GM18526 (cell line): ENCODE measurements around the gene HCAR2.
A peak's percentile ranks its signal among the peaks of the same experiment; 100 is the strongest.
"Not testable (repeated sequence)": the region's sequence is repeated elsewhere in the genome, so short reads cannot be mapped to it uniquely, and the experiment has no call there.

Experiments used
- POLR2A ChIP-seq: IDR thresholded peaks from 3 replicates; pipeline ENCODE4 v1.6.1; 2011; ENCODE audit not compliant: insufficient read length; ENCODE audit errors: extremely low read depth

Gene HCAR2

DNA sequence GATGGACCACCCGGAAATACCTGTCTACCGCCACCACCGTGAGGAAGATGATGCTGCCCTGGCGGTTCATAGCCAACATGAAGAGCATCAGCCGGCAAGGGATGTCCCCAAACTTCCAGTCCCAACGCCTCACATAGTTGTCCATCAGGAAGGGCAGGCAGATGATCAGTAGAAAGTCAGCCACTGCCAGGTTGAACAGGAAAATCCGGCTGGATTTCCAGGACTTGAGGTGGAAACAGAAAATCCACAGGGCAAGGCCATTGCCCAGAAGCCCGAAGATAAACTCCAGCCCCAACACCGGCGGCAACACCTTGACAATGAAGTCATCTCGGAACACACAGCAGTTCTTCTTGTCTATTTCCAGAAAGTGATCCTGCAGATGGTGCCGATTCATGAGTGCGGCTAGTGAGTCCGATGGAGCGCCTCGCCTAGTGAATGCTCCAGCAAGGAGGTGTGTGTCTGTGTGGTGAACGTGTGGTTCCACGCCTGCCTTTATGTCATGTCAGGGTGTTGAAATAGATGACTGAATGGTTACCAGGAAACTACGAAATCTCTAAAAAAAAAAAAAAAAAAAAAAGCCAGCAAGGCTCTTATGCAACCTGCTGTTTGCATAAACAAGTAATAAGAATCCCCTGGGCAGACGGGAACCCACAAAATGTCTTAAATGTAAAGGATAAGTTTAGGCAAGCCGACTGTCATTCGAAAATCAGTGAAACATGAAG is at the start of gene HCAR2:
TSS of gene HCAR2 (minus strand) at position 468 of the 722 bp plus-strand sequence. CDS start at position 394, 74 bp downstream.
- TF ChIP-seq POLR2A = not testable (repeated sequence)

DNA sequence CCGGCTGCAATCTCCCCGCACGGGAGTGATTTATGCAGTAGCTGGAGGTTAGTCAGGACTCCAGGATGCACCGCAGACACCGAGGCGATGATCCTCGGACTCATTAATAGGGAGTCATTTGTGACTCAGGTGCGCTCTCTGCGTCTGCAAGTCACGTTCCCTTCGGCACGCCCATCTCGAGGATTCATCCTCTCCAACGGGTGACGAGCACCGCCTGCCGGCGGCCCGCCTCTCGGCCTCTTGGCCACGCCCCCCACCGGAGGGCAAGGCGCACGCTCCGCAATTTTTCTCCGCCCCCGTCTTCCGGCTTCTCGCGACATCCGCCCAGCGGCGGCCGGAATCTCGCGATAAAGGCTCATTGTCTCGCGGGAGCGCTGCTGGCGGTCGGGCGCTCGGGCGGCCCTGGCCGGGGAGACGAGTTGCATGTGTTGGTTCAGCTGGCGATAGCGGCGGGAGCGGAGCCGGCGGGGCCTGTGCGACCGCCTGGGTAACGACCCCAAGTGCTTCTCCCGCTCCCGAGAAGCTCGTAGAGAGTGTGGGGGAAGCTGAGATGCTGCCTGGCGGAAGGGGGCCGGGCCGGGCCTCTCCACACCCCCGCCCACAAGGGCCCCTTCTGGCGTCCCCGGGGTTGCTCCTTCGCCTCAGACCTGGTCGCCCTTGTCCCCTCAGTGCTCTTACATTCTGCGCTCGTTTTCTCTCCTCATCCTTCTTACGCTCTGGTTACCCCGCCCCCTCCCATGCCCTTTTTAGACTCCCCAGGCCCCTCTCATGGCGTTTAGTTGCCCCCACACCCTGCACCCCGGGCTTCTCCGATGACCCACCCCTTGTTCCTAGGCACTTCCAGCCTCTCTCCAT is 49.5 kb upstream of the HCAR2 start, which contains the start of gene DENR:
TSS of gene DENR (plus strand) at position 361 of the 855 bp plus-strand sequence. CDS start 878 bp downstream, outside the sequence.
- TF ChIP-seq POLR2A = peak; percentile 93

DNA sequence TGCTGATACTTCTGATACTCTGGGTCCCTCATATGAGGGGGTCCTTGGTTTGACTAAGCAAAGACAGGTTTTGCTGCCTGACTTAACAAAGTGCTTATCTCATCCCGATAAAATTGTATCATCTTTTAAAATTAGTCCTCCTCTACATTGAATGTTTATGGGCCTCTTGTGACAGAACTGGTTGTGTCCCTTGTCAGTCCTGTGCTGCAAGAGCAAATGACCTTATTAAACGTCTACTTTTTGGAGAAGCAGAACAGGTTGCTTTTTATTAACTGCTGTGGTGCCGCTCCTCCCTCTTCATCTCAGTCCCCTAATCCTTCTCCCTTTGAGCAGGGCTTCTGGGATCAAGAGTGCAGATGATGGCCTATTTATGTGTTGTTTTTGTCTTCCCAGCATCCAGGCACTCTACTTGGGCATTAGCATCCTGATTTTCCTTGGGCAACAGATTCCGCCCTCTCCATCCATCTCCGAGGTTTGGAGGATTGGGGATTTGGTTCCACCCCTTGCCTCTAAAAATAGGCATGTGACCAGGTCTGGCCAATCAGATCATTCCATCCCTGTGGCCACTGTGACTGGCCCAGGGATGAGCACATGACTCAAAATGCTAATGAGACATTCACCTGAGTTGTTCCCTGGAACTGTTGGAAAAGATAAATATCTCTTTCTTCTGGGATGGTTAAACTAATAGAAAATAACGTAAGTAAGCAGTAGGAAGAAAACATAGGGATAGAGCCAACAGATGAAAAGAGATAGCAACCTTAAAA is 46.6 kb upstream of the HCAR2 start:
- no peak for TF ChIP-seq POLR2A

DNA sequence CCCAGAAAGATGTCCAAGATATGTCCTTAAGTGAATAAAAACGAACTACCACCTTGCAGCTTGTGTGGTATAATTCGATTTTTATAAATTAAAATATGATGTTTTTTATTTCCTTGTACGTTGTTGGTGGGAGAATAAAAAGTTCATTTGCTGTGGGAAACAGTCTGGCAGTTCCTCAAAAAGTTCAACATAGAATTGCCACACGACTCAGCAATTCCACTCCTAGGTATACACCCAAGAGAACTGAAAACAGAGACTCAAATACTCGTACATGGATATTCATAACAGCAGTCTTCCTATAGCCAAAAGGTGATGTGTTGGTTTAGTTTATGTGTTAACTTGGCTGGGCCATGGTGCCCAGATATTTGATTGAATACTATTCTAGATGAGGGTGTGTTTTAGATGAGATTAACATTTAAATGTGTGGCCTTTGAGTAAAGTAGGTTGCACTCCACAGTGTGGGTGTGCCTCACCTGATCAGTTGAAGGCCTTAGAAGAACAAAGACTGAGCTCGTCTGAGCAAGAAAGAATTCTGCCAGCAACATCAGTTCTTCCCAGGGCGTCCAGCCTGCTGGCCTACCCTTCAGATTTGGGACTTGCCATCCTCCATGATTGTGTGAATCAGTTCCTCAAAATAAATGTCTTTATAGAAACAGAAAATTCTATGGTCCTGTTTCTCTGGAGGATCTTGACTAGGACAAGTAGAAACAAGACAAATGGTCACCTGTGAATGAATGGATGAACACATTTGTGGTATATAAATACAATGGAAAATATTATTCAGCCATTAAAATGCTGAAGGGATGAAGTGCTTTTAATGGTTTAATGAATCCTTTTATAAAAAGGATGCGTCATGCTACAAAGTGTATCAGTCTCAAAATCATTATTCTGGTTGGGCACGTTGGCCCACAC is 44.3 kb upstream of the HCAR2 start:
- TF ChIP-seq POLR2A = no peak

DNA sequence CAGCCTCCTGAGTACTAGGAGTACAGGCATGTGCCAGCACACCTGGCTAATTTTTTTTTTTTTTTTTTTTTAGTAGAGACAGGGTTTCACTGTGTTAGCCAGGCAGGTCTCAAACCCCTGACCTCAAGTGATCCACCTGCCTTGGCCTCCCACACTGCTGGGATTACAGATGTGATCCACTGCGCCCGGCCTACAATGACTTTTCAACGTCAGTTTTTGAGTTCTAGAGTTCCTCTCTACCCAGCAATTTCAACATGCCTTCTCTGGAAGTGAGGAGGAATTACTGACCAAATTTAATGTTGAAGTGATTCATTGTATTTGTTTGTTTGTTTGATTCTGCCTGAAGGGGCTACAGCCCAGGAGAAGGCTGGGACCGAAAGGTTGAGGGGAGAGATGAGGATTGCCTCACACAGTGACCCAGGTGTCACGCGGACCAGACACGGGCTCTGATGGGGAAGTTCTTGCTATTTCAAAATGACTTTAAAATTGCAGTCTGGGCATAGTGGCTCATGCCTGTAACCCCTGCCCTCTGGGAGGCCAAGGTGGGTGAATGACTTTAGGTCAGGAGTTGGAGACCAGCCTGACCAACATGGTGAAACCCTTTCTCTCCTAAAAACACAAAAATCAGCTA is 40.9 kb upstream of the HCAR2 start:
- TF ChIP-seq POLR2A = no peak

DNA sequence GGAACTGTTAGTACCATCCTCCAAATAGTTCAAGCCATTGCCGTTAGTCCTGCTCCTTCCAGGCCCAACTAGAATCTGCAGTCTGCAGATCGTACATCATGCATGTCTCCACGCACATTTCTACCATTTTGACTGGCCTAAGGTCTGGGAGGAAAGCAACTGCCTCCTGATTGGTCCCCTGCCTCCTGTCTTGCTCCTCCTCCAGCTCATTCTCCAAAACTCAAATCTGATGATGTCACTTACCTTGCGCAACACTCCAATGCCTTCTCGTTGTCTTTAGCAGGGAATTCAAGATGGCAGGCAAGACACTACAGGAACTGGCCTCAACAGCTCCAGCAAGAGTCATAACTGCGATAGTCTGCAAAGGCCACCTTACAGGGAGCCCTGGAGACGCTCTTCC is 37.2 kb upstream of the HCAR2 start:
- TF ChIP-seq POLR2A = no peak

DNA sequence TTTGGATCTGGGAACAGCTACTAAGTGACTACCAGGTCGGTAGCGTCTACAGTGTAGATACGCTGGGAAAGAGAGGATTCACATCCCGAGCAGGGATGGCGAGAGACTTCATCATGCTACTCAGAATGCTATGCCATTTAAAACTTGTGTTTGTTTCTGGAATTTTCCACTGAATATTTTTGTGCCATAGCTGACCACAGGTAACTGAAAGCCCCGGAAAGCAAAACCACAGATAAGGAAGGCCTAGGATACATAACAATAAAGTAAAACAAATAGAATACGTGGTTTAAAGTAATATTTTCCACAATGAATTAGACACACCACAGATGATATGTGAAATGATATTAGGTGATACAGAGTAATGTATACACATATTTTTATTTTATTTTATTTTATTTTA is 35.4 kb upstream of the HCAR2 start:
- TF ChIP-seq POLR2A = no peak

DNA sequence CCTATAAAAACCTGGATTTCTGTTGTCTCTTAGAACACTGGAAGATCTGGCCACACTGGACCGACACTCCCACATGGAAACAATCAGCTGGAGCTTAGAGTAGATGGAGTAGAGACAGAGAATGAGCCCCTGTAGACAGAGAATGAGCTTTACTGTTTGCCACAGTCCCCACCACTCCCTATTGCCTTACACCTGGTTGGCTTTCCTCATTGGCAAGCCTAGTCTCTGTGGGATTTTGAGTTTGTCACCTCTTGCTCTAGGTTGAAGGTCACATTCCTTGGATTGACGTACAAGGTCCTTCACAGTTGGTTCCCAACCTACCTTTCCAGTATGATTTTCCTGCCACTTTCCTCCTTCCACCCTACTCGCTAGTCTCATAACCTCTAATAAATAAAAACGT is 29.5 kb upstream of the HCAR2 start:
- TF ChIP-seq POLR2A = no peak

DNA sequence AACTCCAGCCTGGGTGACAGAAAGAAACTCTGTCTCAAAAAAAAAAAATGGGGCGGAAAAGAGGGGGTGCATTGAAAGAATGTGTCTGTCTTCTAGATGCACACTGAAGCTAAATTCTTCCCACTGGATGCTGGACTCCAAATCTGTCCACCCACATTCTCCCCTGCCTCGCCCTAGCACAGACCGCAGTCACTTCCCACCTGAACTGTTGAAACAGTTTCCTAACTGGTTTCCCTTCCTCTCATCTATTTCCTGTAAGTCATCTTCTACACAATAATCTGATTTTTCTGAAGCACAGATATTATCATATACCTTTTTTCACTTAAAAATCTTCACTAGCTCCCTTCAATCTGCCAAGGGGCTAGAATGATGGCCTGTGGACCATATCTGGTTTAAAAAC is 29.0 kb upstream of the HCAR2 start:
- TF ChIP-seq POLR2A = no peak

DNA sequence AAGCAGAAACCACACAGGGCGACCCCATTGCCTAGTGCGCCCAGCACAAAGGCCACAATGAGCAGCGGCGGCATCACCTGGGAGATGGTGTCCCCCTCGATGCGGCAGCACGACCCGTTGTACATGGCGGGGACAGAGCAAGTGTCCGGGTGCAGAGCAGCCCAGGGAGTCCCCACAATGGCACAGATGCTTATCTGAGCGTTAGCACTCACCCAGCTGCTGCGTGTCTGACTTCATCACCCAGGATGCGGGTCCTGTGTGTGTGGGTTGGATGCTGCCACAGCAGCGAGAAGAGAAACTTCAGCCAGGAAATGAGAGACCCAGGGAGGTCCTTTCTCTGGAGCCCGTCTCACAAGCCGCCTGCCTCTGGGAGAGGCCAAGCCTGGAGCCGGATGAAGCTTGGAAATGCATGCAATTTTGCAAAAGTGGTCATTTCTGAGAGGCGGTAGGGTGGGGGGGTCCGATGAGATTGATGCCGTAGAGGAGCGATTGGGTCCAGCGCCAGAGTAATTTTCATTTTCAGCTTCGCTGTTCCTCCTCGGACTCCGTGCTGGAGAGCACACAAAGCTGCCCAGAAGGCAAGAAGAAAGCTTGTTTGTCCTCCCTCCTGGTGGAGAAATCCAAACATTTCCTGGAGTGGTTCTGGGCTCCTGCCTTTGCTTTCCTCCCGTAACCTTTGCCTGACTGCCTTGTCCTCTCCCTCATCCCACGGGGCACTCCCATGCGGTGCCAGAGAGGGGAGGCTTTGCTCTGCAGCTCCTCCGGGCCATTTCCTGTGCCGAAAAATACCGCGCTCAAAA is 27.3 kb upstream of the HCAR2 start, which contains the start of gene HCAR1:
TSS of gene HCAR1 (minus strand) at position 630 of the 800 bp plus-strand sequence. CDS start at position 125, 505 bp downstream.
- TF ChIP-seq POLR2A = no peak

DNA sequence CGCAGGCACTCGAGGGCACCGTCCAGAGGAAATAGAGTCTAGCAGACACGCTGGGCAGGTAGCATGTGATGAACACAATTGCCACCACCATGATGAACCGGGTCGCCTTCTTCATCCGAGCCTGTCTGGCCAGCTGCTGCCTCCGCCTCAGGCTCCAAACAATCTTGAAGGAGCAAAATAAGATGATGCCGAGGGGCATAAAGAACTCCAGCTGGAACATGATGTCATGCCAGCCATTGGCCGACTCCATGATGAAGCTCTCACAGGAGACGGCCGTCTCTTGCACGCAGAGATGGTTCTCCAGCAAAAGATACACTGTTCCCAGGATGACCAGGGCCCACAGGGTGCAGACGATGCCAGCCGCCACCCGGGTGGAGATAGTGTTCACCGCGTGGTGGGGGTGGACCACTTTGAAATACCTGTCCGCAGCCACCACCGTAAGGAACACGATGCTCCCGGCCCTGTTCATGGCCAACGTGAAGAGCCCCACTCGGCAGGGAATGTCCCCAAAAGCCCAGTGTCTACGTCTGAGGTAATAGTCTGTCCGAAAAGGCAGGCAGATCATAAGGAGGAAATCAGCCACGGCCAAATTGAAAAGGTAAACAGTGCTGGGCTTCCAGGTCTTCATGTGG is 26.5 kb upstream of the HCAR2 start:
- no peak for TF ChIP-seq POLR2A

DNA sequence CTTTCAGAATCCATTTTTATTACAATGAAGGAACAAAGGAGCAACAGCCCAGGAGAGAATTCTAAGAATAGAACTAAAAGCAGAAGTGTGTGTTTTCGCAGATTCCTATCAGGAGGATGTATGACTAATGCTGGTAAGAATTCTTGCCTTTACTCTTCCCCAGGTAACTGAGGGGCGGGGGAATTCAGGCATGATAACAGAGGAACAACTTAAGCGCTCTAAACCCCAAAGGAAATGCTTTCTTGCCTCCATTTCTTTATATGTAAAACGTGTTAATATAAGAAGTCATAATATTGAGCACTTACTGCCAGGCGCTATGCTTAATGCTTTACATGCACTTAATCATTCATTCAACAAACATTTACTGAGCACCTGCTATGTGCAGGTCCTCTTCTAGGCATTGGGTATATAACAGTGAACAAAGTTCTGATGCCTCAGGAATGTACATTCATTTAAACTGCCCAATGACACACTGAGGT is 23.0 kb upstream of the HCAR2 start:
- no peak for TF ChIP-seq POLR2A
